GM19099 (cell line): ENCODE data around the gene ZNF276.

Experiments used
- POLR2A ChIP-seq: IDR thresholded peaks from 3 replicates; pipeline ENCODE4 v1.6.1; 2011; ENCODE audit warnings: low read depth; ENCODE audit not compliant: insufficient read length; ENCODE audit errors: extremely low read depth

The ZNF276 gene

DNA sequence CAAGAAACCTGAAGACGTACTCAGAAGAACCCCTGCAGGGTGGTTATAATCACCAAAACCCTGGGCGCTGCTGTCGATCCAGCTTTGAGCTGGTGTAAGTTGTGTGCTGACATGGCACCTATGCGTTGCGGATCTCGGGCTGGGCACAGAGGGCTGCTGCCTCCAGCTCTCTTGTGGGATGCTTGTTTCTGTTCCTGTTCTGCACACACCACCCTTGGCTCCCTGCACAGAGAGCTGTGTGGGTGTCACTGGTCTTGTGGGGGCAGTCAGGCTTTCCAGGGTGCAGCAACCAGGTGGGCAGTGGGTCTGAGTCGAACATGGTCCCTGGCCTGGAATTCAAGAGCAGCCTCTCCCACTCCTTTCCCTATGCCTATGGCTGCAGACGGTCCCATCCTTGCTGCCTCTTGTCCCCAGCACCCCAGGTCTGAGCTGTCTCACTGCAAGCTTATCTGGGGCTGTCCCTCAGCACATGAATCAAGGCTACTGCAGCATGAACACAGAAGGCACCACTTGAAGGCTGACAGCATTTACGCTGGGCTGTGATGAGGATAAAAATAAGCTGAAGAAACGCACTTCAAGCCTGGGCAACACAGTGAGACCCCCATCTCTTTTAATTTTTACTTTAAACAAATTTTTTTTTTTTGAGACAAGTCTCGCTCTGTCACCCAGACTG lies 20.1 kb downstream of the ZNF276 start:
- TF ChIP-seq POLR2A: no peak

DNA sequence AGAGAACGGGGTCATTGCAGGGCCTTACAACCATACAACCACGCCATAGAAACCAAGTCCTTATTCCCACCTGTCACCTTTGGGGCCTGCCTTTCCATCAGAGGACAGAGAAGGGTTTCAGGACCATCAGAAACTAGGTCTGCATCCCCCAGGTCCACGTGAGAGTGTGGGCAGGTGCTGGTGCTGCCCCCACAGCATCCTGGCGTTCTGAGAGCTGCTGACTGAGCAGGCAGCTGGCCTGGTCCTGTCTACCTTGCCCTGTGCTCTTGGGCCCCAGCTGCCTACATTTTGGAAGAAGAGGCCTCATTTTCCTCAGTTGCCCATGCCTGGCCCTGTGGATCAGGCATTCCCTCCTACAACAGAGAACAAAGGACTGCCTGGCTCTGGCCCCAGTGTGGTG lies 21.6 kb downstream of the ZNF276 start:
- peak; percentile 12 for TF ChIP-seq POLR2A

DNA sequence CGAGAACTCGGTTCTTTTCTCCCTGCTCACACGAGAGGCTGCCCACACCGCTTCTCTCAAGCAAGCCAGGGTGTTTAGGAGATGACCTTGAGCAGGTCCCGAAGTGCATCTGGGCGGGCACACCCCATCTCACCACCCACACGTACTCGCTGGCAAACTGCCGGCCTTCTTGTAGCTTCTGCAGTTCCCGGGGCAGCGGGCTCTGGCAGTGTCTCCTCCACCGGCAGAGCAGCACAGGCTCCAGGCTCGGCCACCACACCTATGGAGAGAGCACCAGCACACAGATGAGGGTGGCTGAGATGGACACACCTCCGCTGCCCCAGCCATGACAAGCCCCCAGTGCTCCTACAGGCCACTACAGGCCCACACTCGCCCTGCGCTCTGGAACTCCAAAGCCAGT lies 23.5 kb downstream of the ZNF276 start:
- TF ChIP-seq POLR2A: no peak

DNA sequence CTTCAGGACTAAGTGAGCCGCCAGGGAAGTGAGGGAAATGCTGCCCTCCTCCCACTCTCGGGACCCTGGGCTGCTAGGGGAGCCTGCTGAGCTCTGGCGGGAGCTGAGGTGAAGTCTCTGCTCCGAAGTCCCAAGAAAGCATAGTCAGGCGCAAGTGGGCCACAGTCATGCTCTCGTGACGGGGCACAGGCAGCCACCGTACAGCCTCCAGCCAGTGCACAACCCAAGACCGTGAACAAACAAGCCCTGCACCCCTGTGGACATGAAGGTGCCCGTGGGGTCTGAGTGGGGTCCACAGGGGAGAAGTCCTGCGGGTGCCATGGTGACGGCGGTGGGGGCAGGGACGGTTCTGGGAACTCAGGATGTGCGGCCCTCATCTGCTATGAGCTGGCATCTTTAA lies 24.7 kb downstream of the ZNF276 start:
- TF ChIP-seq POLR2A: no peak

DNA sequence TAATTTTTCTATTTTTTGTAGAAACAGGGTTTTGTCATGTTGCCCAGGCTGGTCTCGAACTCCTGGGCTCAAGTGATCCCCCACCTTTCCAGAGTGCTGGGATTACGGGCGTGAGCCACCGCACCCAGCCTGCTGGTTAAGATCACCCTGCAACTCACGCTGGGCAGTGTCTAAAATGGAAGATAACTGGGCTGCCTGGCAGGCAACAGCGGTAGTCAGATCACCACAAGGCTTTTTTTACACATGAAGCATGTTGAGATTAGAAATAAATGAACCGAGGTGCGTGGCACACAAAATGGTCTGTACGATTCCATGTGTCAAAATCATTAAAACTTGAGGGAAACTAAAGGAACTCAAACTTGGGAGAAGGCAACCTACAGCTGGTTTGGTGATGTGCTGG lies 26.7 kb downstream of the ZNF276 start:
- TF ChIP-seq POLR2A: no peak

DNA sequence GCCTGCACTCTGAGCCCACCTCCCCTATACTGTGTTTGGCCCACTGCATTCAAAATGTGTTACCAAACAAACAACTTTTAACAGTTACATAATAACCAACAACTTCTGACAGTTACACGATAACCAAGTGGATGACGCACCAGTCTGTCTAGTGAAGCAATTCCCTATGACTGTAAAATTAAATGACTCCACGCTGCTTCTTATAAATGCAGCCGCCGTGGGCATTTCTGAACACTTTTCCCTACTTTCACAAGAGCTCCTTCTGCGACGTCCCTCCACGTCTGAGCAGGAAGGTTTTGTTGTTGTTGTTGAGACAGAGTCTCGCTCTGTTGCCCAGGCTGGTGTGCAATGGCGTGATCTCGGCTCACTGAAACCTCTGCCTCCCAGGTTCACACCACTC lies 27.6 kb downstream of the ZNF276 start:
- TF ChIP-seq POLR2A: no peak

DNA sequence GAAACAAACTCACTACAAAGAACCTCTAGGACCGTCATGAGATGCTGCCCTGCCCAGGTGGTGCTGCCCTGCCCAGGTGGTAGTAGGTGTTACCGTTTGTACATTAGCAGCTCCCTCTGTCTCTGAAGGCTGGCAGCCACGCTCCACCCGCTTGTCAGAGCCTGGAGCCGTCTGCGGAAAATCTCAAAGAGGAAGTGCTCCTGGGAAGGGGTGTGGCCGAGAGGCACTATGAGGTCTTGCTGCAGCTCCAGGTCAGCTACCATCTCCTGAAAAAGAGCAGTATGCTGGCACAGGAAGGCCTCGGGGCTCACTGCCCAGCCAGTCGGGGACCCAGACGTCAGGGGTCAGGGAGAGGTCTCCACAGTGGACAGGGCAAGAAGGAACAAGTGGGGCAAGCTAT lies 28.3 kb downstream of the ZNF276 start:
- TF ChIP-seq POLR2A: no peak

DNA sequence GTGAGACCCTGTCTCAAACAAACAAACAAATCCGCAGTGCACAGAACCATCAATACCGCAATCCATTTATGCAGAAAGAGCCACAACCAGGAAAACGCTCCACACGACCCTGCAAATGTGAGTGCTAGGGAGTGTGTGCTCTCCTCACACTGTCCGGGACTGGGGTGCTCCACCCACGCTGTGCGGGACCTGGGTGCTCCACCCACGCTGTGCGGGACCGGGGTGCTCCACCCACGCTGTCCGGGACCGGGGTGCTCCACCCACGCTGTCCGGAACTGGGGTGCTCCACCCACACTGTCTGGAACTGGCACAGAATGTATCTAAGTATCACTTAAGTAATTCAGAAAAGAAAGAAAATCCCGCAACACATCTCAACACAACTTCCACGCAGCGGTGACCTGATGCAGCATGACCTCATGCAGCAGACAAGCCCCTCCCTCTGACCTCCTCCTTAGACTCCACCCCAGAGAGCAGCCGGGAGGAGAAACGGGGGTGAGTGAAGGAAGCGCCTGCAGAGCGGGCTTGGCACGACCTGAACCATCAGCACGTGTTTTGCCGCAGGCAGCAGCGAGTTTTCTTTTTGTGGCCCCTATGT lies 38.5 kb downstream of the ZNF276 start:
- TF ChIP-seq POLR2A: no peak

DNA sequence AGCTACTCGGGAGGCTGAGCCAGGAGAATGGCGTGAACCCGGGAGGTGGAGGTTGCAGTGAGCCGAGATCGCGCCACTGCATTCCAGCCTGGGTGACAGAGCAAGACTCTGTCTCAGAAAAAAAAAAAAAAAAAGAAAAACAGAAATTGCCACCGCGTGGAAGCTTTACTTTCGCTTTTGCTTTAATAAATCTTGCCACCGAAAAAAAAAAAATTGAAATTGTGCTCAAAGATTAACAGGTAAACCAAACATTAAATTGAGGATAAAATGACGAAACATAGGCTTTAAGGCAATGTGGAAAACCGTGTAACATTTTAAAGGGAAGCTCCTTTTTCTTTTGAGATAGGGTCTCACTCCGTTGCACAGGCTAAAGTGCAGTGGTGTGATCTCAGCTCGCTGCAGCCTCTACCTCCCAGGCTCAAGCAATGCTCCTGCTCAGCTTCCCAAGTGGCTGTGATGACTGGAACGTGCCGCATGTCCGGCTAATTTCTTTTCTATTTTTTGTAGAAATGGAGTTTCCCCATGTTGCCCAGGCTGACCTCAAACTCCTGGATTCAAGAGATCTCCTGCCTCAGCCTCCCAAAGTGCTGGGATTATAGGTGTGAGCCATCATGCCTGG lies 40.1 kb downstream of the ZNF276 start:
- no peak for TF ChIP-seq POLR2A

DNA sequence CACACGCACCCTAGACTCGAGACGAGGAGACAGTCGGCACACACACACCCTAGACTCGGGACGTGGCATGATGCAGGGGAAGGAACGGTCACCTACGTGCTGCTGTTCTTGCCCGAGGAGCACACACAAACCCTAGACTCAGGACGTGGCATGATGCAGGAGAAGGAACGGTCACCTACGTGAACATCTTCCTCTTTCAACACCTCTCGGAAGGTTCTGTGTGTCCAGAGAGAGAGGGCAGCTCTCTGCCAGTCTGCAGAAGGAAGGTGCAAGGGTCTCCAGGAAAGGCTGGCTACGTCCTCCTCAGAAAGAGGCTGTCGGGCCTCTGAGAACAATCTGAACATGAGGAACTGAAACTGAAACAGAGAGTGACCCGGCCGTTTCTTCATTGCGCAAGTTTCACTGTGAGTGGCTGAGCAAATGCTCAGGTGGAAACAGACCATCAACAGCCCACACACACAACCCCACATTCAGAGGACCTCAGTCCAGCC lies 43.4 kb downstream of the ZNF276 start:
- peak; percentile 73 for TF ChIP-seq POLR2A

DNA sequence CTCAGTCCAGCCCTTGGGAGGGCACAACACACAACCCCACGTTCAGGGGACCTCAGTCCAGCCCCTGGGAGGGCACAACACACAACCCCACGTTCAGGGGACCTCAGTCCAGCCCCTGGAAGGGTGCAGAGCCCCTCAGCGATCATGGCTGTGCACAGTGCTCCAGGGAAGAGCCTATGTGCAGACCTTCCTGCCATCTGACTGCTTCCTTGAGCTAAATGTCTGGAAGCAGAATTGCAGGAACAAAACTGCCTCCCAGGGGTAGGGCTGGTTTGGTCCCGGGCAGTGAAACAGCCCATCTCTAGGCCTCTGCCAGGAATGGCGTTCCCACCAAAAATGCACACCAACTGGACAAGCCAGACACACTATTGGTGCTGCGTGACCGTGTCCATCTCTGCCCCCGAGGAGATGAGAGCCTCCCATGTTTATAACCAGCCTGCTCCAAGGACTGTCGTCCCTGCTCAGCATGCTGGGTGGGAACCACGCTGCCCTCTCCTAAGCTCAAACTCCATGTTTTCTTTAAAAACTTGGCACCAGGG lies 44.0 kb downstream of the ZNF276 start:
- TF ChIP-seq POLR2A: no peak

DNA sequence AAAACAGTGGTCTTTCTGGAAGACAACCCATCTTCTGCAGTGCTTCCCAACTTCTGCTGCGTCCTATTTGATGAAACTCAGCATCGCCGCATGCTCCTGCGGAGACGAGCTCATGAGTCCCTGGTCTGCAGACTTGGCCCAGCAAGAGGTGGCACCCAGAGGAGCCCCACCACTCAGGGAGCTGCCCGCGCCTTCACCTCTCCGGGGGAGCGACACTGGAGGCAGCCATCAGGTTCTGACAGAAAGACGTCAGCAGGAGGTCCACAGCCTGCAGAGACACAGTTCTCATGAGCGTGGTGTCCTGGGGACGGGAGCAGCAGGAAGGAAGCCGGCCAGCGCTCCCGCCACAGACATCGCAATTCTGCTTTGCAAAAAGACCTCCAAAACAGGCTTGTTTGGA lies 49.0 kb downstream of the ZNF276 start:
- no peak for TF ChIP-seq POLR2A

DNA sequence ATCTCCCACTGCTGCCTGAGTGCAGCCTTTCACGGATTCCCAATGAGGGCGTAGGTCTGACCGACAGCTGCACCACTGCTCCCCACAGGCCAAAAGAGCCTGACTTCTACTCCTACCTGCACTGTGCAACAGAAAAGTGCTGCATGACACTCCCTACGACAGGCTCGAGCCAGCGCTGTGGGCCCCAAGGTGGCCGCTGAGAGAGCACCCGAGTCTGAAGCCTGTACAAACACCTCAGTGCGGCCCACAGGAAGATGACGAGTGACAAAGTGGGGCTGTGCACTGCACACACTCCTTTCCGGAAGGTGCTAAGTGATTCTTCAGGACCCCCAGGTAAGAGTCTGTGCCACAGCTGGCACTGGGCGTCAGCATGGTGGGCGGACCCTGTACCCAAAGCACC lies 53.9 kb downstream of the ZNF276 start:
- TF ChIP-seq POLR2A: no peak

DNA sequence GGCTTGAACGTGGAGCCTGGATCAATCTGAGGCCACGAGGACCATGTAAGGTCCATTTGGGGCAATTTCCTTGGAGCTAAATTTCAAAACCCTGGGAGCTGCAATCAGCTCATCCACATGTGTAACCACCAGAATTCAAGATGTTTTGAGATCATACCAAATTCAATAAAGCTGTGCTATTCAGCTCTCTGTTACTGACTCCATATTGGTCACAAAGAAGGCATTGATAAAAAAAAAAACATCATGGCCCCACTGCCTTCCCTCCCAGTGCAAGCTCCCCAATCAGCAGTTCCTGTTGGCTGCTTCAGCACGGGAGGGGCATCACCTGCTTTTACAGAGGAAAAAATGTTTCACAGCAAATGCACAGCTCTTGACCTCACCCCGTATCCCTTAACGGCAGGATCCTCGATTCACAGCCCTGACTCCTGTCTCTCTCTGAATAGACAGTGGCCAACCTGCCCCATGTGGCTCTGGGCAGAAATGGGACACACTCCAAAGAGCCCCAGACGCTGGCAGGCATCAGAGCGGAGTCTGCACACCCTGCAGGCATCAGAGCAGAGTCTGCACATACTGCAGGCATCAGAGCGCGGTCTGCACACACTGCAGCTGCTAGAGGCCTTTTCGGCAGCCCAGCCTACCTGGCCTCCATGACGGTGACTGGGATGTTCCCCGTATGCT lies 58.0 kb downstream of the ZNF276 start:
- TF ChIP-seq POLR2A: no peak

DNA sequence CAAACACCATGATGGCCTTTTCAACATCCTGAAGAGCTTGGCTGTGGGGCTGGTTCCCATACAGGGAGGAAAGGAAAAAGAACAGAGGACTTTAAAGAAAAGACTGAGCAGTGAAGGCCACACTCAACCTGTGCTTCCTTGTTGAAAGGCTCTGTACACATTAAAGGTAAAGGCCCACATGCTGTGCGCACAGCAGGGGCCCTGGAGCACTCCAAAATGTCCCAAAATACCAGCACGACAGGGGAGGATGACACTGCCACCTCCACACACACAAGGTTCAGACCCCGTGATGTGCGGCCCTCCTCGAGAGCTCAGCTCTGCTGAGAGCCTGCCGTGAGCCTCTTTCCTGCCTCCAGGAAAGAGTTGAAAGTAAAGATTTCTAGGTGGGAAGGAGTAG lies 58.6 kb downstream of the ZNF276 start:
- TF ChIP-seq POLR2A: no peak
